ENCODE data around the gene PRSS3.

- no peak for TF ChIP-seq CTCF (IDR thresholded peaks at IDR 0.05 in 2 of 3, conservative IDR thresholded peaks at IDR 0.05 in 1 of 3; ENCODE audit: borderline replicate concordance in 1 of 3, insufficient read depth in 1 of 3, low read depth in 2 of 3, low read length in 2 of 3)
- no peak for TF ChIP-seq JUND (IDR thresholded peaks at IDR 0.05)
- TF ChIP-seq EZH2 (IDR thresholded peaks at IDR 0.05): no peak
- no peak for TF ChIP-seq POLR2A (IDR thresholded peaks at IDR 0.05; ENCODE audit: borderline replicate concordance, extremely low read depth, insufficient read depth, insufficient read length)
- TF ChIP-seq REST (IDR thresholded peaks at IDR 0.05; ENCODE audit: low read depth): no peak
- no peak for TF ChIP-seq ZBTB33 (IDR thresholded peaks at IDR 0.05; ENCODE audit: extremely low read depth, insufficient replicate concordance, low read length)
- TF ChIP-seq CBX3 (IDR thresholded peaks at IDR 0.05; ENCODE audit: low read depth): no peak
These were observed 13.6 kb upstream of the PRSS3 start for GRCh38 chr9:33781736-33782135.
